Body of pancreas (tissue), 4 donors: ENCODE data around the gene ZNF888. TPM values are rescaled to one million over a fixed set of nuclear protein-coding genes. Genes with fewer than 3 reads are reported as not detected.
A peak's percentile ranks its signal among the peaks of the same experiment; 100 is the strongest.
"Not testable (repeated sequence)": the region's sequence is repeated elsewhere in the genome, so short reads cannot be mapped to it uniquely, and the experiment has no call there.

ENCODE experiments used
- ATAC-seq: fragments of 150-250 bp; one replicate; pipeline ENCODE4 v1.9.1; 2016
- DNase-seq, 4 donors: peaks; one replicate each; pipeline ENCODE4 v3.0.0-alpha.2; 2019
- H3K27ac ChIP-seq, 4 donors: fragments of 200-600 bp; sonication (generic); 1 replicate in 3 of 4; 2 replicates in 1 of 4; pipeline versions ENCODE4 v1.5.1 to v1.6.1; 2016 to 2019; ENCODE audit warnings: mild to moderate bottlenecking in 1 of 4, mixed read lengths in 1 of 4, moderate library complexity in 1 of 4
- H3K27me3 ChIP-seq, 2 donors: fragments of 200-600 bp; sonication (generic); one replicate each; pipeline ENCODE4 v1.6.0; 2016; ENCODE audit warnings: mild to moderate bottlenecking in 1 of 2
- H3K36me3 ChIP-seq, 2 donors: fragments of 200-600 bp; sonication (generic); replicated peaks in 1 of 2; 2 replicates each; pipeline ENCODE4 v1.5.1; 2016; ENCODE audit warnings: low read depth in 2 of 2; ENCODE audit not compliant: insufficient read depth in 1 of 2
- H3K4me1 ChIP-seq: fragments of 200-600 bp; sonication (generic); one replicate; pipeline ENCODE4 v1.6.0; 2016
- H3K4me3 ChIP-seq, 2 donors: fragments of 200-600 bp; sonication (generic); 1 replicate in 1 of 2; 2 replicates in 1 of 2; pipeline ENCODE4 v1.5.1; 2016 to 2019
- H3K9me3 ChIP-seq, 3 donors: fragments of 200-600 bp; sonication (generic); 1 replicate in 2 of 3; 2 replicates in 1 of 3; pipeline ENCODE4 v1.5.1; 2016
- CTCF ChIP-seq, 7 experiments: fragments of 450-650 bp in 4 of 7; fragments of 200-600 bp in 3 of 7; sonication (generic) in 3 of 7; IDR thresholded peaks; one replicate each; pipeline ENCODE4 v1.5.1; 2016 to 2019; ENCODE audit warnings: antibody characterized with exemption in 7 of 7
- POLR2A ChIP-seq, 3 donors: fragments of 450-650 bp; IDR thresholded peaks; one replicate each; pipeline ENCODE4 v1.6.1; 2016; ENCODE audit warnings: antibody characterized with exemption in 3 of 3, mild to moderate bottlenecking in 2 of 3
- WGBS, 2 donors: methylation state at CpG; one replicate each; pipeline ENCODE4 v1.1.5; 2017; 5-methylcytosine and 5-hydroxymethylcytosine counted together
- intact Hi-C: fragments of 100-400 bp; cut with DNase I; formaldehyde crosslinking; loops from one replicate; pipeline ENCODE4 v1.15.1; 2023
- total RNA-seq, 2 donors: library from RNA; depleted of rRNA; stranded (reverse); fragments of >200 nt; gene quantifications; one replicate each; pipeline ENCODE4 v1.1.0, GENCODE V29; 2016

ZNF888 gene
- total RNA-seq, 2 donors from 2014 or later: 6.3 to 6.7 TPM

- H3K4me3 ChIP-seq: peak overlapping the region in 1 of 2 donors; percentile 28
- no peaks in the 10 kb centered on the region for H3K27me3 ChIP-seq
- peaks cover 22% of the 10 kb centered on the region for H3K4me1 ChIP-seq
- DNase-seq (peak; percentile 39 to 75 (median 58)), ATAC-seq (peak; percentile 43)
- WGBS, 2 donors: 37 to 43% methylated on average over 18 of the region's 18 CpGs
- peak overlapping the region; percentile 55 to 93 (median 85) for H3K27ac ChIP-seq
- H3K9me3 ChIP-seq: no peaks in the 10 kb centered on the region
- intact Hi-C loops: no loop called here
- peaks cover 0 to 5% of the 10 kb centered on the region in 2 donors for H3K36me3 ChIP-seq
- TF ChIP-seq POLR2A (IDR thresholded peaks at IDR 0.05) (no peak), CTCF (IDR thresholded peaks at IDR 0.05) (no peak)
Observed at GRCh38 chr19:52923778-52924593, 758 bp upstream of the ZNF888 start.

DNA sequence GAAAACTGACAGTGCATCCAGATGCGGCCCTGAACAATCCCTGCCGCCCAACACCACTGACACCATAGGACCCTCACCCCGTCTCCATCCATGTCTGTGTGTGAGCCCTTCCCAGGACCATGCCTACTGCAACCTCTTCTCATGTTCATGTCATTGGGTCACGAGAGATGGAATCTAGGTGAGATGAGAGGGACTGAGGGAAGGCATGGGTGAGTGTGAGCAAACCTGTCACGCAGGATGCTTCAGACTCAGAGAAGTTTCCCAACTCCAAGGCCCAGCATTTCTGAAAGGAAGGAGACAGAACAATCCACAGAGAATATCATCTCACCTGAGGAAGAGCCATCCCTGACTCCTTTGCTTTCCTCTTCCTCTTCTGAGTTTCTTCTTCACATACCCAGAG, 5.7 kb downstream of the ZNF888 start:
- WGBS, 2 donors: 91 to 98% methylated on average over 5 of the region's 5 CpGs
- H3K4me3 ChIP-seq: no peak overlapping the region
- H3K27me3 ChIP-seq: no peaks in the 10 kb centered on the region
- ATAC-seq: no peak
- H3K9me3 ChIP-seq: no peaks in the 10 kb centered on the region
- H3K4me1 ChIP-seq: peaks cover 12% of the 10 kb centered on the region
- TF ChIP-seq POLR2A (IDR thresholded peaks at IDR 0.05) (no peak), CTCF (IDR thresholded peaks at IDR 0.05) (no peak)
- peaks cover 0 to 13% of the 10 kb centered on the region in 2 donors for H3K36me3 ChIP-seq
- H3K27ac ChIP-seq: no peak overlapping the region
- DNase-seq: no peak
- intact Hi-C loops: no loop called here

DNA sequence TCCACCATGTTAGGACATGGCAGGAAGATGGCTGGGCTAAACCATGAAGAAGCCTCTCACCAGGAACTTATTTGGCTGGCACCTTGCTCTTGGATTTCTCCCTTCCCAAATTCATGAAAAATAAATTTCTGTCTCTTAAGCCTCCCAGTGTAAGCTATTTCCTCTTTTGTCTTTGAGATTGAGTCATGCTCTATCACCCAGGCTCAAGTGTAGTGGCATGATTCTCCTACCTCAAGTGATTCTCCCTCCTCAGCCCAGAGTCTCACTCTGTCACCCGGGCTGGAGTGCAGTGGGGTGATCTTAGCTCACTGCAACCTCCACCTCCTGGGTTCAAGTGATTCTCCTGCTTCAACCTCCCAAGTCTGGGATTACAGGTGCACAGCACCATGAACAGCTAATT, 12.6 kb downstream of the ZNF888 start:
- Histone ChIP-seq H3K9me3 (peaks cover 0 to 7% (median 0%) of the 10 kb centered on the region in 3 donors), H3K4me1 (no peaks in the 10 kb centered on the region), H3K27me3 (no peaks in the 10 kb centered on the region), H3K36me3 (peaks cover 0 to 22% of the 10 kb centered on the region in 2 donors), H3K4me3 (no peak overlapping the region), H3K27ac (no peak overlapping the region)
- intact Hi-C loops: no loop called here
- TF ChIP-seq POLR2A (IDR thresholded peaks at IDR 0.05): no peak
- no peak for TF ChIP-seq CTCF (IDR thresholded peaks at IDR 0.05)
- no peak for DNase-seq
- ATAC-seq: no peak
- WGBS, 2 donors: 100% methylated on average over 1 of the region's 1 CpG

GRCh38 chr19:52904052-52904780, 19.0 kb downstream of the ZNF888 start:
- H3K4me3 ChIP-seq, H3K27me3 ChIP-seq, intact Hi-C loops, H3K9me3 ChIP-seq: not testable (repeated sequence)
- Histone ChIP-seq H3K4me1 (peaks cover 12% of the 10 kb centered on the region), H3K27ac (peak overlapping the region; percentile 62 to 77 (median 68)), H3K36me3 (peaks cover 0 to 17% of the 10 kb centered on the region in 2 donors)
- DNase-seq (peak in 2 of 4 donors; percentile 5 to 27), ATAC-seq (peak; percentile 38)
- 62 to 68% methylated on average over 7 to 15 of the region's 16 CpGs for WGBS, 2 donors

DNA sequence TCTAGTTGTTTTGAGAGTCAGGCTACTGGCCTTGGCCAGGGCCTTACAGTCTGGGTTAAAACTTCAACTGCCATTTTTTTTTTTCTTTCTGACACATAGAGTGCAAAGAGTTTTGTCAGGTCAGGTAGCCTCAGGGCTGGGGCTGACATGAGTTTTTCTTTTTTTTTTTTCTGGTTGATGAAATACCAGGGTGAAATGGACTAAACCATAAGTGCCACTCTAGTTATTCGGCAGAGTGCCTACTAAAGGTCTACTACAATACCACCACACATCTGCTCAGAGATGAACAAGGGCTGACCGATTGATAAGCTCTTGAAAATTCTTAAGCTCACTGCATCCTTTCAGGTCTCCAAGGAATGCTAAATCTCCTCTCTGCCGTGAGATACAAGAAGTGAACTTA, 21.4 kb downstream of the ZNF888 start:
- no peak for DNase-seq
- intact Hi-C loops: no loop called here
- peaks cover 0 to 3% of the 10 kb centered on the region in 2 donors for H3K36me3 ChIP-seq
- ATAC-seq: no peak
- H3K4me3 ChIP-seq: no peak overlapping the region
- 59 to 64% methylated on average over 3 of the region's 3 CpGs for WGBS, 2 donors
- H3K27me3 ChIP-seq: no peaks in the 10 kb centered on the region
- no peak overlapping the region for H3K27ac ChIP-seq
- TF ChIP-seq CTCF (IDR thresholded peaks at IDR 0.05): no peak
- TF ChIP-seq POLR2A (IDR thresholded peaks at IDR 0.05): no peak
- H3K4me1 ChIP-seq: peaks cover 24% of the 10 kb centered on the region
- H3K9me3 ChIP-seq: peaks cover 0 to 7% (median 0%) of the 10 kb centered on the region in 3 donors

DNA sequence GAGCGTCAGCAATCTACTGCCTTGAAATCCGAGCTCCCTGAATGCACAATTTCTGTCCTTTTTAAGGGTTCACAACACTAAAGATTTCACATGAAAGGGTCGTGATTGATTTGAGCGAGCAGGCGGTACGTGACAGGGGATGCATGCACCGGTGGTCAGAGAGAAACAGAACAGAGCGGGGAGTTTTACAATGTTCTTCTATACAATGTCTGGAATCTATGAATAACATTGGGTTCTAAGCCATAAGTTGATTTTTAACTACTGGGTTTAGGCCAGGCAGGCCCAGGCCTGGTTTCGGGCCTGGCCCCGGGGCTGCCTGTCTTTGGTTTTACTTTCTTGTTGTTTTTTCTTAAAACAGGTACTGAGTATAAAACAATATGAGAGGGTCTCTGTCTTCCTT, 24.6 kb downstream of the ZNF888 start:
- H3K4me3 ChIP-seq, DNase-seq, H3K36me3 ChIP-seq, H3K9me3 ChIP-seq, H3K27me3 ChIP-seq, ATAC-seq, intact Hi-C loops: not testable (repeated sequence)
- WGBS, 2 donors: 82 to 88% methylated on average over 10 of the region's 10 CpGs
- Histone ChIP-seq H3K4me1 (peaks cover 27% of the 10 kb centered on the region), H3K27ac (peak overlapping the region in 2 of 4 donors; percentile 10 to 85)
